Heart right ventricle (tissue), 16 donors: ENCODE results near the gene DNAJB1. TPM values are rescaled to one million over a fixed set of nuclear protein-coding genes. Genes with fewer than 3 reads are reported as not detected.

ENCODE experiments used
- ATAC-seq, 8 donors: fragments of 200-7000 bp; cut with Tn5 transposase; one replicate each; pipeline ENCODE4 v1.9.1; 2020; ENCODE audit warnings: mild to moderate bottlenecking in 8 of 8, moderate library complexity in 8 of 8, moderate number of reproducible peaks in 1 of 8
- DNase-seq, 2 donors: peaks; one replicate each; pipeline ENCODE4 v3.0.0-alpha.2; 2020
- H3K27ac ChIP-seq, 10 donors: fragments of 200-600 bp; sonication (generic) in 2 of 10; one replicate each; pipeline versions ENCODE4 v1.5.0 to v1.8.0; 2020 to 2022; ENCODE audit warnings: mild to moderate bottlenecking in 3 of 10
- H3K27me3 ChIP-seq, 7 donors: fragments of 200-600 bp; one replicate each; pipeline ENCODE4 v1.8.0; 2021 to 2022; ENCODE audit warnings: mild to moderate bottlenecking in 2 of 7
- H3K36me3 ChIP-seq, 9 donors: fragments of 200-600 bp; sonication (generic) in 1 of 9; one replicate each; pipeline versions ENCODE4 v1.5.0 to v1.8.0; 2020 to 2022; ENCODE audit warnings: mild to moderate bottlenecking in 2 of 9
- H3K4me1 ChIP-seq, 9 donors: fragments of 200-600 bp; sonication (generic) in 1 of 9; one replicate each; pipeline versions ENCODE4 v1.5.0 to v1.8.0; 2020 to 2022; ENCODE audit warnings: mild to moderate bottlenecking in 4 of 9
- H3K4me3 ChIP-seq, 10 donors: fragments of 200-600 bp; sonication (generic) in 2 of 10; one replicate each; pipeline versions ENCODE4 v1.5.0 to v1.8.0; 2020 to 2022; ENCODE audit warnings: mild to moderate bottlenecking in 7 of 10, moderate library complexity in 2 of 10
- H3K9me3 ChIP-seq, 11 donors: fragments of 200-600 bp in 10 of 11; sonication (generic) in 2 of 11; one replicate each; pipeline versions ENCODE4 v1.5.0 to v1.8.0; 2013 to 2022; ENCODE audit warnings: mild to moderate bottlenecking in 2 of 11, control low read depth in 1 of 11, moderate library complexity in 1 of 11
- CTCF ChIP-seq, 9 donors: fragments of 200-600 bp; sonication (generic) in 2 of 9; IDR thresholded peaks; one replicate each; pipeline versions ENCODE4 v1.5.0 to v1.8.0; 2021 to 2022; ENCODE audit warnings: antibody characterized with exemption in 9 of 9, mild to moderate bottlenecking in 5 of 9, moderate library complexity in 1 of 9
- WGBS, 2 donors: extraction: QIAGEN DNeasy Blood & Tissue Kit; methylation state at CpG; one replicate each; pipeline ENCODE4 v1.1.7; 2013; ENCODE audit warnings: inconsistent platforms in 1 of 2; 5-methylcytosine and 5-hydroxymethylcytosine counted together
- intact Hi-C, 10 donors: fragments of 100-400 bp; cut with DNase I; formaldehyde crosslinking; loops; one replicate each; pipeline versions ENCODE4 v1.11.1 to v1.14.2; 2022
- polyA plus RNA-seq, 2 donors: library from polyadenylated mRNA; stranded (reverse); fragments of 200-250 nt; gene quantifications; one replicate each; pipeline ENCODE4 v1.2.3, GENCODE V29; 2013
- total RNA-seq, 10 donors: library from RNA; stranded (reverse); fragmentation: NEBNext Ultra II Directional in 3 of 10; extraction: Animal tissue kit (Norgen Biotek cat#: 25700) in 3 of 10; gene quantifications; one replicate each; pipeline versions ENCODE4 v1.2.1 to v1.2.4, GENCODE V29; 2021 to 2023
- donor health status: Arrhythmogenic right ventricular cardiomyopathy.
- donor health status: ischemic (EF 13 %, LVEDD 7.1; RV severe dilation, severe dysfunction).
- donor health status: healthy with polysubstance abuse.
- donor health status: DM: no; HTN: yes; CAD: no.
- donor health status: DM: no; HTN: no; CAD: no.
- donor health status: ischemic (EF 25% LVEDD 6.9; RV normal size, moderate dysfunction).
- donor health status: ischemic (EF 25% LVEDD 5.7; RV mildly dilated, moderate dysfunction).
- donor health status: healthy.
- donor health status: DM: yes; HTN: yes; CAD: no.
- donor health status: Ischemic cardiomyopathy.
- donor health status: ischemic (EF 35%, LVEDD 5.7; RV mildly dilated, moderate dysfunction).
- donor health status: nonischemic (EF 11% LVEDD 7.7; RV severe dilation, severe dysfunction).
- donor health status: DM: yes; HTN: yes; CAD: no.
- donor health status: PGD.
- donor health status: ischemic (EF 29% LVEDD 5.4; RV normal size, mild dysfunction).
- donor health status: nonischemic (EF 23%, LVEDD 6.1; RV moderate dilation, normal function).

Gene DNAJB1
- total and polyA plus RNA-seq, 12 donors = 23.6 to 99.0 (median 44.6) TPM

GRCh38 chr19:14560776-14561108, 42.5 kb upstream of the DNAJB1 start:
- no peaks in the 10 kb centered on the region for H3K27me3 ChIP-seq
- ATAC-seq (no peak), DNase-seq (no peak)
- H3K4me1 ChIP-seq = peaks cover 37 to 78% (median 50%) of the 10 kb centered on the region in 9 donors
- H3K9me3 ChIP-seq = no peaks in the 10 kb centered on the region
- peaks cover 0 to 19% (median under 1%) of the 10 kb centered on the region in 9 donors for H3K36me3 ChIP-seq
- 69 to 72% methylated on average over 6 of the region's 6 CpGs for WGBS, 2 donors
- TF ChIP-seq CTCF (IDR thresholded peaks at IDR 0.05) = no peak
- H3K27ac ChIP-seq = peak overlapping the region; percentile 79 to 97 (median 90)
- peak overlapping the region in 1 of 10 donors; percentile 29 for H3K4me3 ChIP-seq
- intact Hi-C loops = no loop called here

GRCh38 chr19:14559916-14560775, 41.9 kb upstream of the DNAJB1 start:
- H3K27me3 ChIP-seq = no peaks in the 10 kb centered on the region
- ATAC-seq (peak; percentile 31 to 80 (median 63)), DNase-seq (peak; percentile 56 to 61)
- peak overlapping the region in 7 of 10 donors; percentile 16 to 36 (median 29) for H3K4me3 ChIP-seq
- peak overlapping the region; percentile 79 to 97 (median 90) for H3K27ac ChIP-seq
- WGBS, 2 donors = 36 to 47% methylated on average over 28 of the region's 28 CpGs
- H3K4me1 ChIP-seq = peaks cover 37 to 78% (median 50%) of the 10 kb centered on the region in 9 donors
- intact Hi-C loops = no loop called here
- no peaks in the 10 kb centered on the region for H3K9me3 ChIP-seq
- peaks cover 0 to 13% (median 0%) of the 10 kb centered on the region in 9 donors for H3K36me3 ChIP-seq
- TF ChIP-seq CTCF (IDR thresholded peaks at IDR 0.05) = no peak

- 67 to 76% methylated on average over 23 of the region's 23 CpGs for WGBS, 2 donors
- no peak for ATAC-seq
- Histone ChIP-seq H3K4me1 (peaks cover 37 to 84% (median 50%) of the 10 kb centered on the region in 9 donors), H3K27me3 (no peaks in the 10 kb centered on the region), H3K36me3 (peaks cover 0 to 10% (median 0%) of the 10 kb centered on the region in 9 donors), H3K4me3 (no peak overlapping the region), H3K9me3 (no peaks in the 10 kb centered on the region), H3K27ac (peak overlapping the region in 9 of 10 donors; percentile 10 to 95 (median 88))
- TF ChIP-seq CTCF (IDR thresholded peaks at IDR 0.05) = no peak
- intact Hi-C loops = no loop called here
- DNase-seq = peak in 1 of 2 donors; percentile 25
Observed at GRCh38 chr19:14558370-14559066, 40.3 kb upstream of the DNAJB1 start.

GRCh38 chr19:14556662-14557188, 38.5 kb upstream of the DNAJB1 start:
- ATAC-seq = peak; percentile 9 to 70 (median 60)
- H3K4me3 ChIP-seq = peak overlapping the region in 7 of 10 donors; percentile 2 to 34 (median 23)
- WGBS, 2 donors = 8 to 9% methylated on average over 18 of the region's 18 CpGs

More at GRCh38 chr19:14556662-14557188, 38.5 kb upstream of the DNAJB1 start:
- DNase-seq = peak; percentile 73 to 84
- Histone ChIP-seq H3K27ac (peak overlapping the region in 6 of 10 donors; percentile 7 to 51 (median 39)), H3K9me3 (no peaks in the 10 kb centered on the region), H3K27me3 (no peaks in the 10 kb centered on the region), H3K36me3 (peaks cover 0 to 16% (median 0%) of the 10 kb centered on the region in 9 donors), H3K4me1 (peaks cover 30 to 72% (median 45%) of the 10 kb centered on the region in 9 donors)
- peak; percentile 91 to 99 (median 97) for TF ChIP-seq CTCF (IDR thresholded peaks at IDR 0.05)
- intact Hi-C loops = no loop called here
